Panc1 (cell line): Measurements from ENCODE around the gene BLVRA. TPM values are rescaled to one million over a fixed set of nuclear protein-coding genes. Genes with fewer than 3 reads are reported as not detected.
"Not testable (repeated sequence)": the region's sequence is repeated elsewhere in the genome, so short reads cannot be mapped to it uniquely, and the experiment has no call there.

Source experiments
- ATAC-seq: fragments of 200-7000 bp; cut with Tn5 transposase; 2 replicates; pipeline ENCODE4 v1.9.1; 2020; ENCODE audit warnings: mild to moderate bottlenecking, moderate library complexity
- BruUV-seq: library from RNA; stranded (reverse); fragments of 400-500 nt; replicated peaks from 2 replicates; lab custom pipeline; 2021; lab: Mats Ljungman, UMichigan
- CTCF ChIA-PET: fragments of 300-600 bp; sonication (Branson Sonifier 250); formaldehyde crosslinking; loops from one replicate; lab custom pipeline; 2022; ENCODE audit warnings: antibody characterized with exemption; lab: Charles Lee
- POLR2A ChIA-PET: fragments of 300-600 bp; sonication (Branson Sonifier 250); formaldehyde crosslinking; loops from one replicate; lab custom pipeline; 2022; ENCODE audit warnings: antibody characterized with exemption; lab: Charles Lee
- DNase-seq: peaks from one replicate; pipeline ENCODE4 v3.0.0-alpha.2; 2010; ENCODE audit warnings: low read depth, low spot score
- H3K27ac ChIP-seq: 2 replicates; pipeline ENCODE4 v1.5.1; 2011; ENCODE audit warnings: mild to moderate bottlenecking, low read length, inconsistent platforms
- H3K27me3 ChIP-seq: fragments of 200-500 bp; sonication (Bioruptor generic); 2 replicates; pipeline ENCODE4 v1.6.0; 2014; ENCODE audit warnings: low read length, inconsistent platforms; ENCODE audit not compliant: control insufficient read depth, insufficient read depth
- H3K36me3 ChIP-seq: fragments of 200-500 bp; sonication (Bioruptor generic); 2 replicates; pipeline ENCODE4 v1.5.1; 2014; ENCODE audit warnings: inconsistent platforms, mild to moderate bottlenecking, low read length, moderate library complexity; ENCODE audit not compliant: control insufficient read depth, insufficient read depth
- H3K4me1 ChIP-seq: 2 replicates; pipeline ENCODE4 v1.5.1; 2011; ENCODE audit warnings: inconsistent platforms, mild to moderate bottlenecking, low read length, moderate library complexity; ENCODE audit not compliant: control insufficient read depth, insufficient read depth
- H3K4me3 ChIP-seq, 2 experiments: 2 replicates each; pipeline ENCODE4 v1.5.1; 2011 to 2012; ENCODE audit warnings: low read depth in 2 of 2, low read length in 2 of 2, mild to moderate bottlenecking in 2 of 2, inconsistent platforms in 1 of 2, moderate library complexity in 1 of 2
- H3K9me3 ChIP-seq: fragments of 200-500 bp; sonication (Bioruptor generic); 2 replicates; pipeline ENCODE4 v1.5.1; 2014; ENCODE audit warnings: low read depth, mild to moderate bottlenecking, inconsistent platforms, low read length, moderate library complexity; ENCODE audit not compliant: control insufficient read depth, insufficient read depth
- CTCF ChIP-seq: fragments of 450-650 bp; IDR thresholded peaks from 2 replicates; pipeline ENCODE4 v1.5.1; 2017; ENCODE audit warnings: mild to moderate bottlenecking
- POLR2AphosphoS5 ChIP-seq: IDR thresholded peaks from 2 replicates; pipeline ENCODE4 v1.6.1; 2012; ENCODE audit warnings: mild to moderate bottlenecking, low read depth, low read length, moderate library complexity
- REST ChIP-seq, 2 experiments: IDR thresholded peaks; 2 replicates each; pipeline ENCODE4 v1.6.1; 2011 to 2012; ENCODE audit warnings: low read depth in 2 of 2, control low read depth in 1 of 2, low read length in 1 of 2, mild to moderate bottlenecking in 1 of 2, moderate library complexity in 1 of 2; ENCODE audit not compliant: insufficient read depth in 1 of 2
- SIN3A ChIP-seq: IDR thresholded peaks from 2 replicates; pipeline ENCODE4 v1.6.1; 2012; ENCODE audit warnings: low read depth, mild to moderate bottlenecking, low read length, moderate library complexity, borderline replicate concordance; ENCODE audit not compliant: insufficient read depth
- TCF7L2 ChIP-seq: IDR thresholded peaks from 2 replicates; pipeline ENCODE4 v1.6.1; 2011; ENCODE audit warnings: mild to moderate bottlenecking, low read depth, low read length, inconsistent platforms
- in situ Hi-C: cut with HindIII; loops from 2 replicates; pipeline ENCODE4 v1.10.0; 2016; ENCODE audit warnings: low sequenced_read_pairs, low pct_unique_long_range_greater_than_20kb
- intact Hi-C: fragments of 100-400 bp; cut with micrococcal nuclease; formaldehyde crosslinking; loops from one replicate; pipeline ENCODE4 v1.10.0; 2022; ENCODE audit not compliant: unreplicated experiment
- total RNA-seq: library from RNA; stranded (reverse); gene quantifications from one replicate; pipeline ENCODE4 v1.2.1, GENCODE V29; 2021; ENCODE audit not compliant: unreplicated experiment

Gene BLVRA
- total RNA-seq, 1 experiment from 2014 or later, result 85.5 TPM

- DNase-seq, BruUV-seq, H3K27me3 ChIP-seq, CTCF ChIA-PET, H3K4me1 ChIP-seq, H3K4me3 ChIP-seq, H3K9me3 ChIP-seq, POLR2A ChIA-PET, in situ Hi-C loops, ATAC-seq, intact Hi-C loops, H3K36me3 ChIP-seq, H3K27ac ChIP-seq: not testable (repeated sequence)
These were observed 14.8 kb downstream of the BLVRA start for GRCh38 chr7:43773268-43773667.

GRCh38 chr7:43775255-43775654, 16.8 kb downstream of the BLVRA start:
- DNase-seq, intact Hi-C loops, in situ Hi-C loops, H3K27me3 ChIP-seq, CTCF ChIA-PET, ATAC-seq, H3K9me3 ChIP-seq, H3K4me1 ChIP-seq, BruUV-seq, H3K36me3 ChIP-seq, H3K4me3 ChIP-seq, H3K27ac ChIP-seq, POLR2A ChIA-PET: not testable (repeated sequence)

DNA sequence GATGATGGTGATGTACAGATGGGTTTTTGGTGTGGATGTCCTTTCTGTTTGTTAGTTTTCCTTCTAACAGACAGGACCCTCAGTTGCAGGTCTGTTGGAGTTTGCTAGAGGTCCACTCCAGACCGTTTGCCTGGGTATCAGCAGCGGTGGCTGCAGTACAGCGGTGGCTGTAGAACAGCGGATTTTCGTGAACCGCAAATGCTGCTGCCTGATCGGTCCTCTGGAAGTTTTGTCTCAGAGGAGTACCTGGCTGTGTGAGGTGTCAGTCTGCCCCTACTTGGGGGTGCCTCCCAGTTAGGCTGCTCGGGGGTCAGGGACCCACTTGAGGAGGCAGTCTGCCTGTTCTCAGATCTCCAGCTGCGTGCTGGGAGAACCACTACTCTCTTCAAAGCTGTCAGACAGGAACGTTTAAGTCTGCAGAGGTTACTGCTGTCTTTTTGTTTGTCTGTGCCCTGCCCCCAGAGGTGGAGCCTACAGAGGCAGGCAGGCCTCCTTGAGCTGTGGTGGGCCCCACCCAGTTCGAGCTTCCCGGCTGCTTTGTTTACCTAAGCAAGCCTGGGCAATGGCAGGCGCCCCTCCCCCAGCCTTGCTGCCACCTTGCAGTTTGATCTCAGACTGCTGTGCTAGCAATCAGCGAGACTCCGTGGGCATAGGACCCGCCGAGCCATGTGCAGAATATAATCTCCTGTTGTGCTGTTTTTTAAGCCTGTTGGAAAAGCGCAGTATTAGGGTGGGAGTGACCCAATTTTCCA, 20.0 kb downstream of the BLVRA start:
- CTCF ChIA-PET, H3K4me3 ChIP-seq, POLR2A ChIA-PET, H3K36me3 ChIP-seq, in situ Hi-C loops, H3K4me1 ChIP-seq, H3K9me3 ChIP-seq, H3K27ac ChIP-seq, DNase-seq, intact Hi-C loops, ATAC-seq, BruUV-seq, H3K27me3 ChIP-seq: not testable (repeated sequence)

GRCh38 chr7:43779045-43779812, 20.7 kb downstream of the BLVRA start:
- intact Hi-C loops, result no loop called here
- DNase-seq, result no peak
- no peaks in the 10 kb centered on the region for H3K4me1 ChIP-seq
- no peak overlapping the region for H3K4me3 ChIP-seq
- BruUV-seq, result no TSS peak
- H3K36me3 ChIP-seq, result no peaks in the 10 kb centered on the region
- H3K27me3 ChIP-seq, result no peaks in the 10 kb centered on the region
- ATAC-seq, result no peak
- ChIA-PET CTCF (no interaction called here), POLR2A (interaction anchor here (0.6 kb wide), 1 partner anchor 43 kb away, joined by 4 read pairs; no protein-coding TSS in a partner anchor)
- in situ Hi-C loops, result no loop called here
- no peaks in the 10 kb centered on the region for H3K9me3 ChIP-seq
- TF ChIP-seq REST (IDR thresholded peaks at IDR 0.05; ENCODE audit: insufficient read depth in 1 of 2, low read depth in 2 of 2, low read length in 1 of 2) (no peak), SIN3A (no peak), TCF7L2 (no peak), CTCF (no peak), POLR2AphosphoS5 (no peak)
- H3K27ac ChIP-seq, result no peak overlapping the region
